Type B pancreatic cell (in vitro differentiated cells): ENCODE measurements around the gene CCDC86. TPM values are rescaled to one million over a fixed set of nuclear protein-coding genes. Genes with fewer than 3 reads are reported as not detected.

Experiments
- DNase-seq: peaks from one replicate; pipeline ENCODE4 v3.0.0; 2021; ENCODE audit warnings: mixed read lengths; ENCODE audit not compliant: unreplicated experiment; ENCODE audit errors: extremely low spot score
- H3K27ac Mint-ChIP-seq: 2 replicates; pipeline ENCODE4 v1.8.0; 2021; ENCODE audit warnings: mild to moderate bottlenecking, mixed read lengths
- H3K27me3 Mint-ChIP-seq: 2 replicates; pipeline ENCODE4 v1.8.0; 2021; ENCODE audit warnings: mixed read lengths
- H3K36me3 Mint-ChIP-seq: 2 replicates; pipeline ENCODE4 v1.8.0; 2021; ENCODE audit warnings: mixed read lengths
- H3K4me1 Mint-ChIP-seq: one replicate; pipeline ENCODE4 v1.8.0; 2021; ENCODE audit warnings: mixed read lengths; ENCODE audit not compliant: unreplicated experiment
- H3K4me3 Mint-ChIP-seq: 2 replicates; pipeline ENCODE4 v1.8.0; 2021; ENCODE audit warnings: mild to moderate bottlenecking, mixed read lengths
- H3K9me3 Mint-ChIP-seq: 2 replicates; pipeline ENCODE4 v1.8.0; 2021; ENCODE audit warnings: mixed read lengths
- total RNA-seq: library from RNA; stranded (reverse); gene quantifications from 2 replicates; pipeline ENCODE4 v1.2.1, GENCODE V29; 2021; ENCODE audit warnings: low replicate concordance
- TF ChIP-seq, protein P1 (sequence below): fragments of 200-600 bp; sonication (generic); conservative IDR thresholded peaks from 2 replicates; pipeline ENCODE4 v1.5.0; 2021; ENCODE audit warnings: antibody characterized with exemption, mild to moderate bottlenecking

Gene CCDC86
- total RNA-seq, 1 donor from 2014 or later = 31.1 TPM

DNA sequence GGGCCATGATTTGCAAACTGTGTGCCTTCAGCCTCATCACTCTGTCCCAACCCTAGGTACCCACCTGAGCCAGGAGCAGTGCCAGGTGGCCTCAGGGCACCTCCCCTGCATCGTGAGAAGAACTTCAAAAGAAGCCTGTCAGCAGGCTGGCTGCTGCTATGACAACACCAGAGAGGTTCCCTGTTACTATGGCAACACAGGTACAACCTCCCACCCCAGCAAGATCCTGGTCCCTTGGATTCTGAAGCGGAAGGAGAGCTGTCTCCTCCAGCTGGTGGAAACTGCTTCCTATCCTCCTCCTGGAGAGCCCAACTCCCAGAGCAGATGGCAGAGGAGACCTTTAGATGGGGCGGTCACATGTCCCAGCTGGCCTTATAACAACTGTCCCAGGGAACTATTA is 28.4 kb downstream of the CCDC86 start:
- no peaks in the 10 kb centered on the region for H3K36me3 Mint-ChIP-seq
- H3K4me3 Mint-ChIP-seq = no peak overlapping the region
- no peaks in the 10 kb centered on the region for H3K27me3 Mint-ChIP-seq
- TF ChIP-seq, protein P1, sequence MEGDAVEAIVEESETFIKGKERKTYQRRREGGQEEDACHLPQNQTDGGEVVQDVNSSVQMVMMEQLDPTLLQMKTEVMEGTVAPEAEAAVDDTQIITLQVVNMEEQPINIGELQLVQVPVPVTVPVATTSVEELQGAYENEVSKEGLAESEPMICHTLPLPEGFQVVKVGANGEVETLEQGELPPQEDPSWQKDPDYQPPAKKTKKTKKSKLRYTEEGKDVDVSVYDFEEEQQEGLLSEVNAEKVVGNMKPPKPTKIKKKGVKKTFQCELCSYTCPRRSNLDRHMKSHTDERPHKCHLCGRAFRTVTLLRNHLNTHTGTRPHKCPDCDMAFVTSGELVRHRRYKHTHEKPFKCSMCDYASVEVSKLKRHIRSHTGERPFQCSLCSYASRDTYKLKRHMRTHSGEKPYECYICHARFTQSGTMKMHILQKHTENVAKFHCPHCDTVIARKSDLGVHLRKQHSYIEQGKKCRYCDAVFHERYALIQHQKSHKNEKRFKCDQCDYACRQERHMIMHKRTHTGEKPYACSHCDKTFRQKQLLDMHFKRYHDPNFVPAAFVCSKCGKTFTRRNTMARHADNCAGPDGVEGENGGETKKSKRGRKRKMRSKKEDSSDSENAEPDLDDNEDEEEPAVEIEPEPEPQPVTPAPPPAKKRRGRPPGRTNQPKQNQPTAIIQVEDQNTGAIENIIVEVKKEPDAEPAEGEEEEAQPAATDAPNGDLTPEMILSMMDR = no peak
- DNase-seq = no peak
- no peaks in the 10 kb centered on the region for H3K4me1 Mint-ChIP-seq
- H3K9me3 Mint-ChIP-seq = no peaks in the 10 kb centered on the region
- no peak overlapping the region for H3K27ac Mint-ChIP-seq

DNA sequence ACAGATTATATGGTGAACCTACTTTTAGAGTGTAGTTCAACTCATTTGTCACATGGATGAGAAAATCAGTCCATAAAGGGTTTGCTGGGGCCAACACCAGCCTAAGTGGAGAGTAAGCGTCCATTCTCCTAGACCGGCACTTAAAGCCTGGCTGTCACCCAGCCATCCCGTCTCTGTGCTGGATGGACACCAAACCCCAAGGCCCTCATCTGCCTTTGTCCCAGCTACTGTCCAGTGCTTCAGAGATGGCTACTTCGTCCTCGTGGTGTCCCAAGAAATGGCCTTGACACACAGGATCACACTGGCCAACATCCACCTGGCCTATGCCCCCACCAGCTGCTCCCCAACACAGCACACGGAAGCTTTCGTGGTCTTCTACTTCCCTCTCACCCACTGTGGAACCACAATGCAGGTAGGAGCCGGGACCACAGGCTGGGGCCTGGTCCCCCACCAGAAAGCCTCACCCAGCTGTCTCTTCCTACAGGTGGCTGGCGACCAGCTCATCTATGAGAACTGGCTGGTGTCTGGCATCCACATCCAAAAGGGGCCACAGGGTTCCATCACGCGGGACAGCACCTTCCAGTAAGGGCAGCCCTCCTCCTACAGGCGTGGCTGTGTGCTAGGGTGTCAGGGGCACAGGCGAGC is 28.9 kb downstream of the CCDC86 start:
- no peak overlapping the region for H3K27ac Mint-ChIP-seq
- no peak for DNase-seq
- H3K4me3 Mint-ChIP-seq = no peak overlapping the region
- H3K4me1 Mint-ChIP-seq = no peaks in the 10 kb centered on the region
- TF ChIP-seq, protein P1 = no peak
- no peaks in the 10 kb centered on the region for H3K27me3 Mint-ChIP-seq
- H3K9me3 Mint-ChIP-seq = no peaks in the 10 kb centered on the region
- no peaks in the 10 kb centered on the region for H3K36me3 Mint-ChIP-seq

DNA sequence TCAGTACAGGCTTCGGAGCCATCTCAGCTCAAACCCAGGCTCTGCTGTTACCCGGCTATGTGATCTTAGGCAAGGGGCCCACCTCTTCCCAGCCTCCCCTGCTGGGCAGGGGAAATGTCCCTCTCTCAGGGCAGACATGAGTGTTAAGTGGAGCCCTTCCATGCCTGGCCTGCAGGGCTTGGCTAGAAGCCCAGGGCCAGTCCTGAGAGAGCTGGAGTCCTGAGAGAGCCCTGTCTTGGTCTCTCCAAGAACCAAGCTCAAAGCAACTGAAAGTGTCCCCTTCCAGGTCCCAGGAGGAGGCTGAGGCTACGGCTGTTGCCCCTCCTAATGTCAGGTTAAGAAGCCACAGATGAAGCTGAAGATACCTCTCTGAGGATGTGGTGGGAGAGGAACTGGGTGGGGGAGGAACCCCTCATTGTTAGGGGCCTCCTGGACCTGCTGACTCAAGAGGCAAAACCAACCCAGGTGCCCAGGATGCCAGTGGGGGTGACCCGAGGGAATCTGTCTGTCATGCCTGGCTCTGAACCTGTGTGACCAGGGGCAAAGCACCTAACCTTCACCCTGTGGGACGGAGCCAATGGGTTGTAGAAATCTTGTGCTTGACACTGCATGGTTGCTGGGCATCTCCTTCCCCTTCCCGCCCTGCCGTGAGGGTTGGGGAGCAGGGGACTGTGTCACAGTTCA is 29.6 kb downstream of the CCDC86 start:
- Mint-ChIP-seq H3K4me1 (no peaks in the 10 kb centered on the region), H3K9me3 (no peaks in the 10 kb centered on the region), H3K27ac (no peak overlapping the region), H3K36me3 (no peaks in the 10 kb centered on the region), H3K4me3 (no peak overlapping the region), H3K27me3 (no peaks in the 10 kb centered on the region)
- TF ChIP-seq, protein P1 = no peak
- DNase-seq = no peak

DNA sequence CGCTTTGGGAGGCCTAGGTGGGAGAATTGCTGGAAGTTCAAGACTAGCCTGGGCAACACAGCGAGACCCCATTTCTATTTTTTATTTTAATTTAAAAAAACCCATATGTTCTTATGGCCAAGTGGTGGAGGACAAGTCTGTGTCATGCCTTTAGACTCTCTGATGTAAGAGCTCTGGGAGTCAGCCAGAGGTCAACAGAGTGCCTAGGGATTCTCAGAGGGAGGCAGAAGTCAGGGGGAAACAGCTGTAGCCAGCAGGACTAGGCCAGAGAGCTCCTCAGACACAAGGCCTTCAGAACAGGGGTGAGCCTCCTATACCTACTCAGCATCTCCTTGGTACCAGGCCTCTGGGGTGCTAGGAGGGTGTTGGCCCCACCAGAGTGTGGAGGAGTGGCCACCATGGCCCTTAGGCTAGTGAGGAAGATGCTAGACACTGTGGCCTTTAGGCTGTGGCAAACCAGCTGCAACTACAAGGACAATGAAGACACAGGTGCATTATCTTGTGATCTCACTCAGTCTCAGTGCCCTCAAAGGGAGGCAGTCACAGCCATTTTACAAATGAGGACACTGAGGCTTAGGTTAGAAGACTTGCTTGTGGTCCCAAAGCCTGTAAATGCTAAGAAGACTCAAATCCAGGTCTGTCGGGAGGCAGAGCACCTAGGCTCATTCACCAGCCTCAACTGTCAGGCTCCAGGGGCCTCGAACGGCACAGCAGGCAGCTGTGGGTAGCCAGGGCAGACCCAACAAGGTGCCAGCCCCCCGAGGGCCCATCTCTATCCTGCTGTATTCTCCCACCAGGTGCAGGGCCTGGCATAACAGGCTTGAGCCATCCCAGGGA is 30.4 kb downstream of the CCDC86 start:
- TF ChIP-seq, protein P1 = no peak
- H3K36me3 Mint-ChIP-seq = no peaks in the 10 kb centered on the region
- no peaks in the 10 kb centered on the region for H3K4me1 Mint-ChIP-seq
- H3K4me3 Mint-ChIP-seq = no peak overlapping the region
- H3K27ac Mint-ChIP-seq = no peak overlapping the region
- H3K9me3 Mint-ChIP-seq = no peaks in the 10 kb centered on the region
- no peaks in the 10 kb centered on the region for H3K27me3 Mint-ChIP-seq
- DNase-seq = peak; percentile 55

DNA sequence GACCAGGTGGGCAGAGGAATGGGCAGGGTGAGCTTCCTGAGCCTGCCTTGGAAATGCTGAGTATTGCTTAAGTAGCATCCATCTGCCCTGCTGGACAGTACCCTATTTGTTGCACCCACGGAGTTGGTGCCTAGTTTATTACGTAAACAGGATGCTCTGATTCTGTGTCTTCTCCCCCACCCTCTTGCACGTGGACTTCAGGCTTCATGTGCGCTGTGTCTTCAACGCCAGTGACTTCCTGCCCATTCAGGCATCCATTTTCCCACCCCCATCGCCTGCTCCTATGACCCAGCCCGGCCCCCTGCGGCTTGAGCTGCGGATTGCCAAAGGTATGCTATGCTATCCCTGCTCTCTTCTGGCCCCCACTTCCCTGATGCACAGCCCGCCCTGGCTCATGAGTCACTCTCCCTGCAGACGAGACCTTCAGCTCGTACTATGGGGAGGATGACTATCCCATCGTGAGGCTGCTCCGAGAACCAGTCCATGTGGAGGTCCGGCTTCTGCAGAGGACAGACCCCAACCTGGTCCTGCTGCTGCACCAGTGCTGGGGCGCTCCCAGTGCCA is 31.1 kb downstream of the CCDC86 start:
- no peak for DNase-seq
- no peak overlapping the region for H3K4me3 Mint-ChIP-seq
- no peak overlapping the region for H3K27ac Mint-ChIP-seq

More for the DNA sequence above, 31.1 kb downstream of the CCDC86 start:
- no peaks in the 10 kb centered on the region for H3K4me1 Mint-ChIP-seq
- no peaks in the 10 kb centered on the region for H3K27me3 Mint-ChIP-seq
- TF ChIP-seq, protein P1 = no peak
- H3K36me3 Mint-ChIP-seq = no peaks in the 10 kb centered on the region
- H3K9me3 Mint-ChIP-seq = no peaks in the 10 kb centered on the region
